GM10847 (cell line): ENCODE results near the gene POLDIP2.

ENCODE experiments used
- POLR2A ChIP-seq: IDR thresholded peaks from 2 replicates; pipeline ENCODE4 v1.6.1; 2011; ENCODE audit not compliant: insufficient read length; ENCODE audit errors: extremely low read depth

Gene POLDIP2, protein sequence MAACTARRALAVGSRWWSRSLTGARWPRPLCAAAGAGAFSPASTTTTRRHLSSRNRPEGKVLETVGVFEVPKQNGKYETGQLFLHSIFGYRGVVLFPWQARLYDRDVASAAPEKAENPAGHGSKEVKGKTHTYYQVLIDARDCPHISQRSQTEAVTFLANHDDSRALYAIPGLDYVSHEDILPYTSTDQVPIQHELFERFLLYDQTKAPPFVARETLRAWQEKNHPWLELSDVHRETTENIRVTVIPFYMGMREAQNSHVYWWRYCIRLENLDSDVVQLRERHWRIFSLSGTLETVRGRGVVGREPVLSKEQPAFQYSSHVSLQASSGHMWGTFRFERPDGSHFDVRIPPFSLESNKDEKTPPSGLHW

DNA sequence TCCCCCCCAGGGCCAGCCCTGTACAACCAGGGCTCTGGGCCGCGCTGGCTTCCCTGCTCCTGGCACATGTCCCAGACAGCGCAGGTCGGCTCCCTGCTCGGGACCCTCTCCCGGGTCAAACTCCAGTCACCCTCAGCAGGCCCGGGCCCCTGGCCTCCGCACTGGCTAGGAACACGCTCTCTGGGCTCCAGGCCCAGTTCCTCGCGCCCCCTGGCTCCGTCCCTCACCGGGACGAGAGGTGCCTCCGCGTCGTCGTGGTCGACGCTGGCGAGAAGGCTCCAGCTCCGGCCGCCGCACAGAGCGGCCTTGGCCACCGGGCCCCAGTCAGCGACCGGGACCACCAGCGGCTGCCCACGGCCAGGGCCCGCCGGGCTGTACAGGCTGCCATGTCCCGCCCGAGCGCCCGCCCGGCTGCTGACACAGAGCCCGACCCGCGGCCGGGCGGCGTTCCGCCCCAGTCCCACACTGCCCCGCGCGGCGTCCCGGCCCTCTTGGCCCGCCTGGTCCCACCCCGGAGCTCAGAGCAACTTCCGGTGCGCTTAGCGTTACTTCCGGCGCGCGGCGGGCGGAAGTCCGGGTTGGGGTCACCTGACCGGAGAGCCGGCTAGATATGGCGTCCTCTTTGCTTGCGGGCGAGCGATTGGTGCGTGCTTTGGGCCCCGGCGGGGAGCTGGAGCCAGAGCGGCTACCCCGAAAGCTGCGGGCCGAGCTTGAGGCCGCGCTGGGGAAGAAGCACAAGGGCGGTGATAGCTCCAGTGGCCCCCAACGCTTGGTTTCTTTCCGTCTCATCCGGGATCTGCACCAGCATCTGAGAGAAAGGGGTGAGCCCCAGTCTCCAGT lies at the start of gene POLDIP2:
POLDIP2 (minus strand) TSS at position 467 of the 840 bp plus-strand sequence; CDS start at position 388, 79 bp downstream.
- peak; percentile 98 for TF ChIP-seq POLR2A

DNA sequence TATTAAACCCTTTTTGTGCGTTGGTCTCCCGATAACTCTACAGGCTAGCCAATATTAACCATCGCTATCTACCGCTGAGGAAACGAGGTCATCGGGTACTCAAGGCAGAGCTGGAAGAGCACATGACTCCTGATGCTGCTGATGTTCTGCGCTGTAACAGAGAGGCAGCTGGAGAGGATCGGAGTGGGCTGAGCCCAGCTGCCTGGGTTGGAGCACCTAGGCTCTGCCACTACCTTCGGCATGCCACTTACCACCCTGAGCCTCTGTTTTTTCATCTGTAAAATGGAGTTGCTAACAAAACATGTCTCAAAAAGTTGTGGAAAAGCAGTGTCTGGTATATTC lies 49.1 kb upstream of the POLDIP2 start:
- no peak for TF ChIP-seq POLR2A

GRCh38 chr17:28405632-28406472 lies 48.5 kb upstream of the POLDIP2 start, which contains the start of gene SLC46A1:
Gene SLC46A1 (minus strand): TSS chr17:28406212. CDS start chr17:28406114, 98 bp downstream.
- TF ChIP-seq POLR2A: peak; percentile 34

GRCh38 chr17:28404812-28405570 lies 47.7 kb upstream of the POLDIP2 start:
- TF ChIP-seq POLR2A: no peak

DNA sequence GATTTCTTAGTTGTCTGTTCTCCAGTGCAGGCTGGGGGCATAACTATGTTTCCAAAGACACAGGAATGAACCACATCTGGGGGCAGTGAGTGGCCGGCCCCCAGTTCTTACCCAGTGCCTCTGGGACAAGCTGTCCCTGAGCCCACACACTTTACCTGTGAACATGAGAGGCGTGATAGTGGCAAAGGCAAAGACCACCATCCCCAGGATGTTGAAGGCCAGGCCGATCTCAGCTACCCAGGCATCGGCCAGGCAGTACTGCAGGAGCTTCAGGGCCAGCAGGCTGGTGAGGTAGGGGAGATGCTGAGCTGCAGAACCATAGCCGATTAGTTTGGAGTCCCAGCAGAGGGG lies 47.1 kb upstream of the POLDIP2 start:
- no peak for TF ChIP-seq POLR2A

GRCh38 chr17:28404007-28404406 lies 46.7 kb upstream of the POLDIP2 start:
- TF ChIP-seq POLR2A: no peak

GRCh38 chr17:28402844-28403243 lies 45.5 kb upstream of the POLDIP2 start:
- no peak for TF ChIP-seq POLR2A

DNA sequence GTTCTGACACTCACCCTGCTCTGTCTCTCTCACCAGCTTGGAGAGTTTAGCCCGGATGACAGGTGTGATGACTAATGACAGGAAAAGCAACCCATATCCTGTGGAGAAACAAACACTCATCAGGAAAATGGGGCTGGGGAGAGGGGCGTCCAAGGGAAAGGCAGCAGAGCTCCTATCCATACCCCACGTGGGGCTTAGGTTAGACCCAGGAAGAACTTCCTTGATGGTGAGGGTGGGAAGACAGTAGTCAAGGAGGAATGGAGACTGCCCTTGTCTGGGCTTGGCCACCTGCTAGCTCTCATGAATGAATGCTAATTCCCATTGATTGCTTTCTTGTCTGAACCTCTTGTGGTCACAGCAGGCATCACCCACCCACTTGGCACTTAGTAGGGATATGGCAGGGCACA lies 44.9 kb upstream of the POLDIP2 start:
- TF ChIP-seq POLR2A: no peak

DNA sequence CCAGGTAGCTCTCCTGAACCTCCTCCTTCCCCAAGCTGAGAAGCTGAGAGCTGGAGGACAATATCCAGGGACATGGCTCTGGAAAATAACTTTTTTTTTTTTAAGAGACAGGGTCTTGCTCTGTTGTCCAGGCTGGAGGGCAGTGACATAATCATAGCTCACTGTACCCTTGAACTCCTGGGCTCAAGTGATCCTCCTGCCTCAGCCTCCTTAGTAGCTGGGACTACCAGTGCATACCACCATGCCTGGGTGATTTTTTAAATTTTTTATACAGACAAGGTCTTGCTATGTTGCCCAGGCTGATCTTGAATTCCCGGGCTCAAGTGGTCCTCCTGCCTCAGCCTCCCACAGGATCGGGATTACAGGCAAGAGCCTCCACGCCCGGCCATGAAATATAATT lies 42.5 kb upstream of the POLDIP2 start:
- no peak for TF ChIP-seq POLR2A

DNA sequence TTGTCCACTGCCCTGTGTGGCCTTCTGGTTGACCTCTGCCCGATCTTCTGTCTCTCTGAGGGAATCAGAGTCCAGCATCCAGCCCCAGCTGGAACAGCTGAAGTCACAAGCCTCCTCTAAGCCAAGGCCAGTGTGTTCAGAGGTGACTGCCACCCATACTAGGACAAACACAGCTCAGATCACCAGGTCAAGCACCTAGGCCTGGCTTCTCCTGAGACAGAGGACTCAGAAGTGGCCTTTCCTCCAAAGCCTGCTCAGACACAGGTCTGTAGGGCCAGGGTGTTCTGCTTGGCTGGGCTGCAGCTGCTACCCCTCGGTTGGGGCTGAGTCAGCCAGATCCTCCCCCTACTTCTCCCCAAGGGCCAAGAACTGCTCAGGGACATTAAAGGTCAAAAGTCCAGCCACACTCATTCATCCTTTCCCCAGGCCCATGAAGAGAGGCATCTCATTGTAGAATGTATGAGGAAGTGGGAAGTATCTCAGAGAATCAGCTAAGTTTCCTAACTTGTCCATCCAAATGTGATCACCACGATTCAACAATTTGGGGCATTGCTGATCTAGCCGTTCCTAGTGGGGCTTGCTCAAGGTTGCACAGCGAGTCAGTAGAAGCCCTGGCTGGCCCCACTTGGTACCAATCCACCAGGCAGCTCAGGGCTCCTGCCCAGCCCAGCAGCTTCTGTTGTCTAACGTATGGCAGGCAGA lies 41.1 kb upstream of the POLDIP2 start:
- TF ChIP-seq POLR2A: no peak

DNA sequence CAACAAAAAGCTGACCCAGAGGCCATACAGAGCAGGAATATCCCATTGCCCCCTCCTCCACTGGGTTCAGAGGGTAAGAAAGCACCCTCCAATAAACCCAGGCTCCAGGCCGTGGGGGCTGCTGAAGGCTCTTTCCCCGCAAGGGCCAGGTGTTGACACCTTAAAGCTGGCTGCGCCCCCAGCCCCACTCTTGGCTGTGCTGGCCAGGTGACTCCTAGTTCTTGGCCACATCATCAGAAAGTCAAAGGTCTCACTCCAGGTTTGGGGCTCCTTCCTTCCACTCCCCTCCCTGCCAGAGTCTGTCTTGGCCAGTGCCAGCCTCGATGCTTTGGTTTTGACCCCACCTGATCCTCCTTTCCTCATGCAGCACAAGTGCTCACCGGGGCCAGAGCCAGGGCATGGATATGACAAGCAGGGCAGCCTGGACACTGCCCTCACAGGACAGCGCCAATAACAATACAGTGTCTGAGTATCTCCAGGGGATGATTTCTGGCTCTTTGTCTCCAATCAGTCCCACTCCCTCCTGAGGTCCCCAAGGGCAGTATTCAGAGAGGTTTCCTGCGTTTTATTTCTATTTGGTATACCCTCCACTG lies 40.5 kb upstream of the POLDIP2 start:
- no peak for TF ChIP-seq POLR2A

DNA sequence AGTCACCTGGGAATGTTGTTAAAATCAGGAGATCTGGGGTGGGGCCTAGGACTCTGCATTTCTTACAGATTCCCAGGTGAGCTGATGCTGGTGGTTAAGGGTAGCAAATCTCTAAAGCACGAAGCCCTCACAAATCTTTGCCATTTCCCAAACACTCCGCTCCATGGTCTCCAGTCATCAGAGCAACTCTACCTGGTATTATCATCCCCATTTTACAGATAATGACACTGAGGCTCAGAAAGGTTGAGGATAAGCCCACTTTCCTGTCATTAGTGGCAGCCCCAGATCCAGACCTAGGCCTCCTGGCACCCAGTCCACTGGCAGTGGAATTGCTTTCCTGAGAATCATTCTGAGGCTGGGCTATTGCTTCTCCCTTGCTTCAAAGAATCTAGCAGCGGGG lies 39.9 kb upstream of the POLDIP2 start:
- TF ChIP-seq POLR2A: no peak

GRCh38 chr17:28396635-28397239 lies 39.4 kb upstream of the POLDIP2 start:
- no peak for TF ChIP-seq POLR2A
